HEK293 (cell line): ENCODE data around the gene ABCB11.

Source experiments
- CTCF ChIA-PET: fragments of 350-600 bp; formaldehyde crosslinking; extraction: SDS; loops from one replicate; lab custom pipeline; 2021; ENCODE audit warnings: antibody characterized with exemption; lab: Yijun Ruan, JAX
- POLR2A ChIA-PET: fragments of 300-600 bp; formaldehyde crosslinking; extraction: SDS; loops from one replicate; lab custom pipeline; 2020; ENCODE audit warnings: antibody characterized with exemption, inconsistent platforms; lab: Yijun Ruan, JAX
- H3K27ac ChIP-seq: fragments of 200-500 bp; sonication (Bioruptor generic); 2 replicates; pipeline ENCODE4 v1.5.1; 2014; ENCODE audit warnings: low read depth, low read length, control low read depth, inconsistent platforms; ENCODE audit errors: extremely low read depth
- H3K36me3 ChIP-seq, 2 experiments: fragments of 200-500 bp in 1 of 2; sonication (Bioruptor generic) in 1 of 2; 1 replicate in 1 of 2; 2 replicates in 1 of 2; pipeline ENCODE4 v1.5.1; 2014 to 2017; ENCODE audit warnings: inconsistent platforms in 2 of 2, low read length in 2 of 2; ENCODE audit not compliant: control insufficient read depth in 2 of 2, insufficient read depth in 1 of 2
- H3K4me1 ChIP-seq: fragments of 200-500 bp; sonication (Bioruptor generic); 2 replicates; pipeline ENCODE4 v1.5.1; 2014; ENCODE audit warnings: mild to moderate bottlenecking, low read length, inconsistent platforms; ENCODE audit not compliant: control insufficient read depth, insufficient read depth
- H3K4me3 ChIP-seq: 2 replicates; pipeline ENCODE4 v1.5.1; 2011; ENCODE audit warnings: low read depth, mild to moderate bottlenecking, control low read depth, low read length, moderate library complexity
- H3K9me3 ChIP-seq: fragments of 200-500 bp; sonication (Bioruptor generic); 2 replicates; pipeline ENCODE4 v1.5.1; 2014; ENCODE audit warnings: low read depth, low read length, inconsistent platforms; ENCODE audit not compliant: control insufficient read depth, insufficient read depth
- HOXA7 ChIP-seq: sonication (generic); formaldehyde crosslinking; IDR thresholded peaks from 2 replicates; pipeline ENCODE4 v1.8.1; 2022; ENCODE audit warnings: missing genetic modification reagents, borderline replicate concordance
- HOXC10 ChIP-seq: sonication (generic); formaldehyde crosslinking; IDR thresholded peaks from 2 replicates; pipeline ENCODE4 v1.8.1; 2023; ENCODE audit warnings: mild to moderate bottlenecking, missing genetic modification reagents
- KLF10 ChIP-seq: fragments of 450-650 bp; IDR thresholded peaks from 2 replicates; pipeline ENCODE4 v1.5.1; 2018; ENCODE audit warnings: missing biosample characterization, mild to moderate bottlenecking, missing genetic modification characterization
- PRDM10 ChIP-seq: fragments of 450-650 bp; formaldehyde crosslinking; IDR thresholded peaks from 2 replicates; pipeline ENCODE4 v1.5.1; 2016; ENCODE audit warnings: missing biosample characterization, missing genetic modification characterization
- RBAK ChIP-seq: fragments of 450-650 bp; formaldehyde crosslinking; IDR thresholded peaks from 2 replicates; pipeline ENCODE4 v1.5.1; 2016; ENCODE audit warnings: missing biosample characterization, missing genetic modification characterization
- SP2 ChIP-seq: fragments of 450-650 bp; formaldehyde crosslinking; IDR thresholded peaks from 2 replicates; pipeline ENCODE4 v1.5.1; 2016; ENCODE audit warnings: missing biosample characterization, missing genetic modification characterization
- YY1 ChIP-seq: fragments of 450-650 bp; formaldehyde crosslinking; IDR thresholded peaks from 2 replicates; pipeline ENCODE4 v1.5.1; 2018; ENCODE audit warnings: missing biosample characterization, missing genetic modification characterization
- ZFHX2 ChIP-seq: fragments of 450-650 bp; formaldehyde crosslinking; conservative IDR thresholded peaks from 2 replicates; pipeline ENCODE4 v1.5.1; 2016; ENCODE audit warnings: missing biosample characterization, missing genetic modification characterization
- ZIC2 ChIP-seq: fragments of 450-650 bp; formaldehyde crosslinking; IDR thresholded peaks from 2 replicates; pipeline ENCODE4 v1.5.1; 2016; ENCODE audit warnings: missing biosample characterization, missing genetic modification characterization
- ZNF132 ChIP-seq: fragments of 450-650 bp; formaldehyde crosslinking; IDR thresholded peaks from 2 replicates; pipeline ENCODE4 v1.5.1; 2017; ENCODE audit warnings: missing biosample characterization, missing genetic modification characterization, borderline replicate concordance
- ZNF146 ChIP-seq: fragments of 450-650 bp; formaldehyde crosslinking; IDR thresholded peaks from 2 replicates; pipeline ENCODE4 v1.5.1; 2016; ENCODE audit warnings: missing biosample characterization, missing genetic modification characterization
- ZNF157 ChIP-seq: fragments of 450-650 bp; formaldehyde crosslinking; IDR thresholded peaks from 2 replicates; pipeline ENCODE4 v1.5.1; 2016; ENCODE audit warnings: missing biosample characterization, missing genetic modification characterization
- ZNF18 ChIP-seq: fragments of 450-650 bp; formaldehyde crosslinking; IDR thresholded peaks from 2 replicates; pipeline ENCODE4 v1.5.1; 2016; ENCODE audit warnings: missing biosample characterization, missing genetic modification characterization
- ZNF184 ChIP-seq: fragments of 450-650 bp; IDR thresholded peaks from 2 replicates; pipeline ENCODE4 v1.5.1; 2018; ENCODE audit warnings: missing biosample characterization, mild to moderate bottlenecking, missing genetic modification characterization
- ZNF2 ChIP-seq: fragments of 450-650 bp; formaldehyde crosslinking; IDR thresholded peaks from 2 replicates; pipeline ENCODE4 v1.5.1; 2016; ENCODE audit warnings: missing biosample characterization, missing genetic modification characterization
- ZNF202 ChIP-seq: fragments of 450-650 bp; formaldehyde crosslinking; IDR thresholded peaks from 2 replicates; pipeline ENCODE4 v1.5.1; 2016; ENCODE audit warnings: missing biosample characterization, missing genetic modification characterization, borderline replicate concordance
- ZNF266 ChIP-seq: fragments of 450-650 bp; formaldehyde crosslinking; IDR thresholded peaks from 2 replicates; pipeline ENCODE4 v1.5.1; 2016; ENCODE audit warnings: missing biosample characterization, missing genetic modification characterization, low read depth
- ZNF274 ChIP-seq, 2 experiments: fragments of 200-500 bp in 1 of 2; fragments of 450-650 bp in 1 of 2; sonication (Bioruptor generic) in 1 of 2; formaldehyde crosslinking in 1 of 2; IDR thresholded peaks; 2 replicates each; pipeline versions ENCODE4 v1.5.1 to v1.6.1; 2014 to 2016; ENCODE audit warnings: borderline replicate concordance in 1 of 2, inconsistent platforms in 1 of 2, low read length in 1 of 2, missing biosample characterization in 1 of 2, missing genetic modification characterization in 1 of 2
- ZNF292 ChIP-seq: fragments of 450-650 bp; formaldehyde crosslinking; IDR thresholded peaks from 2 replicates; pipeline ENCODE4 v1.5.1; 2016; ENCODE audit warnings: low read depth, missing biosample characterization, missing genetic modification characterization, borderline replicate concordance
- ZNF416 ChIP-seq: fragments of 450-650 bp; formaldehyde crosslinking; IDR thresholded peaks from 2 replicates; pipeline ENCODE4 v1.5.1; 2016; ENCODE audit warnings: missing biosample characterization, missing genetic modification characterization
- ZNF423 ChIP-seq: fragments of 450-650 bp; formaldehyde crosslinking; IDR thresholded peaks from 2 replicates; pipeline ENCODE4 v1.5.1; 2016; ENCODE audit warnings: missing biosample characterization, missing genetic modification characterization
- ZNF585B ChIP-seq: fragments of 450-650 bp; formaldehyde crosslinking; IDR thresholded peaks from 2 replicates; pipeline ENCODE4 v1.5.1; 2016; ENCODE audit warnings: missing biosample characterization, missing genetic modification characterization
- ZNF621 ChIP-seq: fragments of 450-650 bp; formaldehyde crosslinking; IDR thresholded peaks from 2 replicates; pipeline ENCODE4 v1.5.1; 2017; ENCODE audit warnings: missing biosample characterization, missing genetic modification characterization
- ZNF624 ChIP-seq: fragments of 450-650 bp; formaldehyde crosslinking; IDR thresholded peaks from 2 replicates; pipeline ENCODE4 v1.5.1; 2017; ENCODE audit warnings: missing biosample characterization, missing genetic modification characterization
- ZNF658 ChIP-seq: fragments of 450-650 bp; formaldehyde crosslinking; IDR thresholded peaks from 2 replicates; pipeline ENCODE4; 2016; ENCODE audit warnings: missing biosample characterization, missing genetic modification characterization
- ZNF664 ChIP-seq: fragments of 450-650 bp; formaldehyde crosslinking; IDR thresholded peaks from 2 replicates; pipeline ENCODE4 v1.5.1; 2016; ENCODE audit warnings: missing biosample characterization, missing genetic modification characterization
- ZNF76 ChIP-seq: fragments of 450-650 bp; formaldehyde crosslinking; IDR thresholded peaks from 2 replicates; pipeline ENCODE4; 2016; ENCODE audit warnings: low read depth, missing biosample characterization, missing genetic modification characterization, borderline replicate concordance
- ZNF792 ChIP-seq: fragments of 450-650 bp; formaldehyde crosslinking; IDR thresholded peaks from 2 replicates; pipeline ENCODE4 v1.5.1; 2016; ENCODE audit warnings: missing biosample characterization, missing genetic modification characterization
- ZSCAN5A ChIP-seq: fragments of 450-650 bp; formaldehyde crosslinking; IDR thresholded peaks from 2 replicates; pipeline ENCODE4 v1.5.1; 2016; ENCODE audit warnings: missing biosample characterization, missing genetic modification characterization

ABCB11 gene

GRCh38 chr2:168895771-168896170 is 135.4 kb downstream of the ABCB11 start:
- ChIA-PET CTCF (interaction anchor here (0.7 kb wide), 2 partner anchors 401 to 628 kb away, joined by 3 read pairs; no protein-coding TSS in a partner anchor), POLR2A (no interaction called here)
- Histone ChIP-seq H3K36me3 (no peaks in the 10 kb centered on the region), H3K4me3 (no peak overlapping the region), H3K27ac (no peak overlapping the region), H3K4me1 (no peaks in the 10 kb centered on the region), H3K9me3 (no peaks in the 10 kb centered on the region)
- TF ChIP-seq ZNF423 (tag by site-specific recombination) (no peak), KLF10 (no peak), ZNF274 (IDR thresholded peaks at IDR 0.05; ENCODE audit: low read length) (no peak), ZNF274 (tag by site-specific recombination; IDR thresholded peaks at IDR 0.05; ENCODE audit: borderline replicate concordance) (no peak), HOXC10 (CRISPR knock-in tag) (no peak), ZNF146 (tag by site-specific recombination) (no peak), ZNF585B (tag by site-specific recombination) (no peak)

- POLR2A ChIA-PET = no interaction called here
- CTCF ChIA-PET = no interaction called here
- TF ChIP-seq ZNF624 (tag by site-specific recombination) (no peak), ZFHX2 (tag by site-specific recombination) (no peak), ZNF621 (tag by site-specific recombination) (no peak), ZNF132 (tag by site-specific recombination) (no peak), YY1 (tag by site-specific recombination) (no peak), RBAK (tag by site-specific recombination) (no peak), ZNF792 (no peak), HOXA7 (CRISPR knock-in tag) (no peak), ZNF157 (tag by site-specific recombination) (no peak), ZNF292 (tag by site-specific recombination) (no peak), ZNF76 (tag by site-specific recombination) (no peak), ZSCAN5A (tag by site-specific recombination) (no peak), ZNF658 (tag by site-specific recombination) (no peak), ZNF416 (tag by site-specific recombination) (no peak)
- H3K4me3 ChIP-seq = no peak overlapping the region
- no peaks in the 10 kb centered on the region for H3K9me3 ChIP-seq
- H3K4me1 ChIP-seq = no peaks in the 10 kb centered on the region
- H3K36me3 ChIP-seq = no peaks in the 10 kb centered on the region
- no peak overlapping the region for H3K27ac ChIP-seq
Observed at GRCh38 chr2:168894720-168895119, 136.4 kb downstream of the ABCB11 start.

GRCh38 chr2:168894101-168894500 is 137.0 kb downstream of the ABCB11 start:
- no peaks in the 10 kb centered on the region for H3K9me3 ChIP-seq
- H3K4me3 ChIP-seq = no peak overlapping the region
- no peaks in the 10 kb centered on the region for H3K4me1 ChIP-seq
- H3K36me3 ChIP-seq = no peaks in the 10 kb centered on the region
- ChIA-PET POLR2A (no interaction called here), CTCF (no interaction called here)
- H3K27ac ChIP-seq = no peak overlapping the region
- TF ChIP-seq ZNF184 = no peak
- TF ChIP-seq ZIC2 (tag by site-specific recombination) = no peak
- no peak for TF ChIP-seq SP2 (tag by site-specific recombination)
- TF ChIP-seq ZNF266 = no peak
- TF ChIP-seq ZNF2 (tag by site-specific recombination) = no peak
- TF ChIP-seq ZNF664 (tag by site-specific recombination) = no peak
- no peak for TF ChIP-seq ZNF18 (tag by site-specific recombination)
- no peak for TF ChIP-seq PRDM10 (tag by site-specific recombination)
- no peak for TF ChIP-seq HOXC10 (CRISPR knock-in tag)
- TF ChIP-seq ZNF202 = no peak
